PC-3 (cell line): Measurements from ENCODE around the gene MOK. TPM values are rescaled to one million over a fixed set of nuclear protein-coding genes. Genes with fewer than 3 reads are reported as not detected.

Experiments used
- ATAC-seq: fragments of 200-7000 bp; cut with Tn5 transposase; 2 replicates; pipeline ENCODE4 v1.9.1; 2020; ENCODE audit warnings: mild to moderate bottlenecking, moderate library complexity
- BruUV-seq: library from RNA; stranded (reverse); fragments of 400-500 nt; replicated peaks from 2 replicates; lab custom pipeline; 2021; lab: Mats Ljungman, UMichigan
- CTCF ChIA-PET: fragments of 300-600 bp; sonication (Branson Sonifier 250); formaldehyde crosslinking; loops from one replicate; lab custom pipeline; 2022; ENCODE audit warnings: antibody characterized with exemption; lab: Charles Lee
- POLR2A ChIA-PET: fragments of 300-600 bp; sonication (Branson Sonifier 250); formaldehyde crosslinking; loops from one replicate; lab custom pipeline; 2022; ENCODE audit warnings: antibody characterized with exemption; ENCODE audit not compliant: unreplicated experiment; lab: Charles Lee
- DNase-seq: peaks from one replicate; pipeline ENCODE4 v3.0.0-alpha.2; 2015
- H2AFZ ChIP-seq: fragments of 300-600 bp; sonication (generic); 2 replicates; pipeline ENCODE4 v1.6.0; 2016; ENCODE audit warnings: antibody characterized with exemption, low read length
- H3F3A ChIP-seq: fragments of 300-600 bp; sonication (generic); one replicate; pipeline ENCODE4 v1.6.0; 2017; ENCODE audit warnings: antibody characterized with exemption, low read length, control low read depth, mild to moderate bottlenecking; ENCODE audit not compliant: unreplicated experiment
- H3K27ac ChIP-seq: fragments of 300-600 bp; sonication (generic); 2 replicates; pipeline ENCODE4 v1.5.1; 2016; ENCODE audit warnings: mild to moderate bottlenecking, low read length
- H3K27me3 ChIP-seq: fragments of 300-600 bp; sonication (generic); 2 replicates; pipeline ENCODE4 v1.6.1; 2016; ENCODE audit warnings: low read length, mixed read lengths
- H3K36me3 ChIP-seq: fragments of 300-600 bp; sonication (generic); 2 replicates; pipeline ENCODE4 v1.6.1; 2016; ENCODE audit warnings: low read depth, mixed run types, low read length, mixed read lengths
- H3K4me1 ChIP-seq: fragments of 300-600 bp; sonication (generic); 2 replicates; pipeline ENCODE4 v1.5.1; 2016; ENCODE audit warnings: low read length; ENCODE audit not compliant: insufficient read depth
- H3K4me2 ChIP-seq: fragments of 300-600 bp; sonication (generic); 2 replicates; pipeline ENCODE4 v1.6.0; 2016; ENCODE audit warnings: low read length
- H3K4me3 ChIP-seq: fragments of 300-600 bp; sonication (generic); 2 replicates; pipeline ENCODE4 v1.5.1; 2016; ENCODE audit warnings: mild to moderate bottlenecking, low read length, mixed read lengths
- H3K79me2 ChIP-seq: fragments of 300-600 bp; sonication (generic); 2 replicates; pipeline ENCODE4 v1.6.1; 2017; ENCODE audit warnings: low read length, mixed read lengths
- H3K9ac ChIP-seq: fragments of 300-600 bp; sonication (generic); 2 replicates; pipeline ENCODE4 v1.6.0; 2016; ENCODE audit warnings: mild to moderate bottlenecking, low read length
- H3K9me2 ChIP-seq: fragments of 300-600 bp; sonication (generic); replicated peaks from 2 replicates; pipeline ENCODE4 v1.6.1; 2016; ENCODE audit warnings: mixed run types, low read length, mixed read lengths
- H3K9me3 ChIP-seq: fragments of 300-600 bp; sonication (generic); 2 replicates; pipeline ENCODE4 v1.6.1; 2016; ENCODE audit warnings: low read length, mixed read lengths
- H4K20me1 ChIP-seq: fragments of 300-600 bp; sonication (generic); 2 replicates; pipeline ENCODE4 v1.6.1; 2016; ENCODE audit warnings: low read length, mixed read lengths
- EZH2 ChIP-seq: fragments of 300-600 bp; sonication (generic); IDR thresholded peaks from one replicate; pipeline ENCODE4 v1.6.1; 2017; ENCODE audit warnings: antibody characterized with exemption, mild to moderate bottlenecking, low read length; ENCODE audit not compliant: unreplicated experiment
- EZH2phosphoT487 ChIP-seq: fragments of 300-600 bp; sonication (generic); IDR thresholded peaks from 2 replicates; pipeline ENCODE4 v1.6.1; 2018; ENCODE audit warnings: mild to moderate bottlenecking, antibody characterized with exemption, low read length, borderline replicate concordance
- intact Hi-C: fragments of 100-400 bp; cut with micrococcal nuclease; formaldehyde crosslinking; loops from 2 replicates; pipeline ENCODE4 v1.9.0; 2023
- total RNA-seq: library from RNA; depleted of rRNA; stranded (reverse); fragments of >200 nt; gene quantifications from 2 replicates; pipeline ENCODE4 v1.2.3, GENCODE V29; 2014
- TF ChIP-seq, protein P1 (sequence below): fragments of 300-600 bp; sonication (generic); conservative IDR thresholded peaks from 2 replicates; pipeline ENCODE4 v1.5.1; 2017; ENCODE audit warnings: antibody characterized with exemption, low read depth, mild to moderate bottlenecking, low read length

Gene MOK
- total RNA-seq, 1 experiment from 2014 or later: 108 TPM

GRCh38 chr14:102297436-102298170 is 7.4 kb downstream of the MOK start:
- Histone ChIP-seq H3K4me1 (peaks cover 48% of the 10 kb centered on the region), H3K27ac (no peak overlapping the region)
- no peak for ATAC-seq

GRCh38 chr14:102295270-102295669 is 9.7 kb downstream of the MOK start:
- Histone ChIP-seq H3F3A (peaks cover 5% of the 10 kb centered on the region), H4K20me1 (no peaks in the 10 kb centered on the region), H3K9me3 (no peaks in the 10 kb centered on the region), H3K79me2 (peaks cover 92% of the 10 kb centered on the region), H3K4me2 (peak overlapping the region; percentile 8; the same call in 1 of the 2 replicates), H3K9ac (peak overlapping the region; percentile 78), H3K27me3 (no peaks in the 10 kb centered on the region), H3K4me3 (no peak overlapping the region), H2AFZ (no peak overlapping the region), H3K36me3 (peaks cover 34% of the 10 kb centered on the region), H3K4me1 (peaks cover 47% of the 10 kb centered on the region), H3K27ac (peak overlapping the region; percentile 97), H3K9me2 (no peaks in the 10 kb centered on the region)
- TF ChIP-seq, protein P1, sequence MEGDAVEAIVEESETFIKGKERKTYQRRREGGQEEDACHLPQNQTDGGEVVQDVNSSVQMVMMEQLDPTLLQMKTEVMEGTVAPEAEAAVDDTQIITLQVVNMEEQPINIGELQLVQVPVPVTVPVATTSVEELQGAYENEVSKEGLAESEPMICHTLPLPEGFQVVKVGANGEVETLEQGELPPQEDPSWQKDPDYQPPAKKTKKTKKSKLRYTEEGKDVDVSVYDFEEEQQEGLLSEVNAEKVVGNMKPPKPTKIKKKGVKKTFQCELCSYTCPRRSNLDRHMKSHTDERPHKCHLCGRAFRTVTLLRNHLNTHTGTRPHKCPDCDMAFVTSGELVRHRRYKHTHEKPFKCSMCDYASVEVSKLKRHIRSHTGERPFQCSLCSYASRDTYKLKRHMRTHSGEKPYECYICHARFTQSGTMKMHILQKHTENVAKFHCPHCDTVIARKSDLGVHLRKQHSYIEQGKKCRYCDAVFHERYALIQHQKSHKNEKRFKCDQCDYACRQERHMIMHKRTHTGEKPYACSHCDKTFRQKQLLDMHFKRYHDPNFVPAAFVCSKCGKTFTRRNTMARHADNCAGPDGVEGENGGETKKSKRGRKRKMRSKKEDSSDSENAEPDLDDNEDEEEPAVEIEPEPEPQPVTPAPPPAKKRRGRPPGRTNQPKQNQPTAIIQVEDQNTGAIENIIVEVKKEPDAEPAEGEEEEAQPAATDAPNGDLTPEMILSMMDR: peak; percentile 63
- no peak for TF ChIP-seq EZH2
- ChIA-PET CTCF (no interaction called here), POLR2A (interaction anchor here (0.6 to 0.7 kb wide), 2 partner anchors 10 to 29 kb away, joined by 3 read pairs; no protein-coding TSS in a partner anchor)
- peak; percentile 53 for DNase-seq
- ATAC-seq: peak; percentile 49
- BruUV-seq: no TSS peak
- intact Hi-C loops: no loop called here

More at GRCh38 chr14:102297436-102298170, 7.4 kb downstream of the MOK start:
- no peaks in the 10 kb centered on the region for H3K9me3 ChIP-seq
- no peak overlapping the region for H2AFZ ChIP-seq
- H3K4me3 ChIP-seq: no peak overlapping the region
- H3K27me3 ChIP-seq: no peaks in the 10 kb centered on the region
- ChIA-PET CTCF (interaction anchor here (0.8 kb wide), 1 partner anchor 16 kb away, joined by 4 read pairs; no protein-coding TSS in a partner anchor), POLR2A (no interaction called here)
- peaks cover 28% of the 10 kb centered on the region for H3K36me3 ChIP-seq
- H3K9ac ChIP-seq: no peak overlapping the region
- TF ChIP-seq EZH2: no peak
- TF ChIP-seq, protein P1: no peak
- intact Hi-C loops: no loop called here
- no peaks in the 10 kb centered on the region for H4K20me1 ChIP-seq
- BruUV-seq: no TSS peak
- H3F3A ChIP-seq: peaks cover 5% of the 10 kb centered on the region
- H3K4me2 ChIP-seq: no peak overlapping the region
- peaks cover 92% of the 10 kb centered on the region for H3K79me2 ChIP-seq
- no peak for DNase-seq
- no peaks in the 10 kb centered on the region for H3K9me2 ChIP-seq

DNA sequence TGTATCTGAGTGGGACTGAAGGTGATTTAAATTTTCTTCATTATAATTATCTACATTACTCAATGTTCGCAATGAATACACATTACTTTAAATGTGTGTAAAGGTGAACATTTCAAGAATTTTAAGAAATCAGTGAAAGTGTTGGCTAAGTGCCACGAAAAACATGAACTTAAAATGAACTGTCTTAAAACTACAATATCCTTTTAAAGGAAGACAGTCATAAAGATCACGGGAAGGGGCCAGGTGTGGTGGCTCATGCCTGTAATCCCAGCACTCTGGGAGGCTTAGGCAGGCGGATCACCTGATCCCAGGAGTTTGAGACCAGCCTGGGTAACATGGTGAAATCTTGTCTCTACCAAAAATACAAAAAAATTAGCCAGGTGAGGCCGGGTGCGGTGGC is 11.2 kb downstream of the MOK start:
- peaks cover 30% of the 10 kb centered on the region for H3K36me3 ChIP-seq
- ChIA-PET CTCF (no interaction called here), POLR2A (no interaction called here)
- no peaks in the 10 kb centered on the region for H4K20me1 ChIP-seq
- no peaks in the 10 kb centered on the region for H3K27me3 ChIP-seq
- H3K4me1 ChIP-seq: peaks cover 47% of the 10 kb centered on the region
- intact Hi-C loops: no loop called here
- H3K4me3 ChIP-seq: no peak overlapping the region
- H3K79me2 ChIP-seq: peaks cover 92% of the 10 kb centered on the region
- H3K4me2 ChIP-seq: no peak overlapping the region
- no peaks in the 10 kb centered on the region for H3K9me3 ChIP-seq
- no peak overlapping the region for H2AFZ ChIP-seq
- no peaks in the 10 kb centered on the region for H3K9me2 ChIP-seq
- BruUV-seq: no TSS peak
- H3F3A ChIP-seq: peaks cover 5% of the 10 kb centered on the region
- H3K9ac ChIP-seq: peak overlapping the region; percentile 78
- DNase-seq (peak; percentile 99), ATAC-seq (peak; percentile 87)
- H3K27ac ChIP-seq: peak overlapping the region; percentile 97
- TF ChIP-seq, protein P1: no peak
- TF ChIP-seq EZH2 (no peak), EZH2phosphoT487 (no peak)
